B cell (primary cell): ENCODE results near the gene UBR4. TPM values are rescaled to one million over a fixed set of nuclear protein-coding genes. Genes with fewer than 3 reads are reported as not detected.

ENCODE experiments used
- ATAC-seq: fragments of 200-7000 bp; cut with Tn5 transposase; one replicate; pipeline ENCODE4 v1.10.0; 2021; ENCODE audit warnings: low read depth, mild to moderate bottlenecking, moderate number of reproducible peaks, moderate library complexity
- CTCF ChIA-PET: fragments of 350-600 bp; sonication (Branson Sonifier 250); formaldehyde crosslinking; loops from one replicate; lab custom pipeline; 2021; ENCODE audit warnings: antibody characterized with exemption, inconsistent platforms; lab: Charles Lee
- POLR2A ChIA-PET: fragments of 350-600 bp; sonication (Branson Sonifier 250); formaldehyde crosslinking; loops from one replicate; lab custom pipeline; 2021; ENCODE audit warnings: antibody characterized with exemption; lab: Charles Lee
- DNase-seq: peaks from one replicate; pipeline ENCODE4 v3.0.0; 2013
- H2AFZ ChIP-seq: 2 replicates; pipeline ENCODE4 v1.6.1; 2012; ENCODE audit warnings: mild to moderate bottlenecking, low read depth, low read length; ENCODE audit not compliant: insufficient read depth, poor library complexity, severe bottlenecking
- H3K27ac ChIP-seq, 2 donors: 1 replicate in 1 of 2; 2 replicates in 1 of 2; pipeline ENCODE4 v1.5.1; 2012 to 2013; ENCODE audit warnings: low read length in 2 of 2, mild to moderate bottlenecking in 2 of 2, moderate library complexity in 1 of 2
- H3K27me3 ChIP-seq, 4 experiments: fragments of 200-600 bp in 1 of 4; sonication (generic) in 1 of 4; replicated peaks in 1 of 4; 1 replicate in 2 of 4; 2 replicates in 2 of 4; pipeline versions ENCODE4 v1.6.1 to v1.7.0; 2013 to 2016; ENCODE audit warnings: low read length in 3 of 4, mild to moderate bottlenecking in 2 of 4, mixed read lengths in 1 of 4, moderate library complexity in 1 of 4; ENCODE audit not compliant: insufficient read depth in 4 of 4, control insufficient read depth in 3 of 4; ENCODE audit errors: control extremely low read depth in 1 of 4
- H3K36me3 ChIP-seq, 2 experiments: replicated peaks in 1 of 2; 1 replicate in 1 of 2; 2 replicates in 1 of 2; pipeline versions ENCODE4 v1.6.1 to v1.7.1; 2013; ENCODE audit warnings: low read length in 1 of 2; ENCODE audit not compliant: insufficient read depth in 2 of 2, control insufficient read depth in 1 of 2; ENCODE audit errors: control extremely low read depth in 1 of 2, extremely low read depth in 1 of 2
- H3K4me1 ChIP-seq, 2 donors: fragments of 200-600 bp in 1 of 2; sonication (generic) in 1 of 2; 1 replicate in 1 of 2; 2 replicates in 1 of 2; pipeline versions ENCODE4 v1.5.1 to v1.6.1; 2013 to 2017; ENCODE audit warnings: low read length in 2 of 2; ENCODE audit not compliant: control insufficient read depth in 2 of 2, insufficient read depth in 2 of 2
- H3K4me2 ChIP-seq: replicated peaks from 2 replicates; pipeline ENCODE3; 2012; ENCODE audit warnings: mild to moderate bottlenecking, low read depth, low read length; ENCODE audit not compliant: poor library complexity, severe bottlenecking
- H3K4me3 ChIP-seq, 5 experiments: fragments of 200-600 bp in 1 of 5; sonication (generic) in 1 of 5; 1 replicate in 3 of 5; 2 replicates in 2 of 5; pipeline versions ENCODE4 v1.5.1 to v1.7.0; 2011 to 2016; ENCODE audit warnings: low read length in 4 of 5, mild to moderate bottlenecking in 4 of 5, low read depth in 2 of 5, control low read depth in 1 of 5, moderate library complexity in 1 of 5; ENCODE audit not compliant: insufficient read depth in 1 of 5; ENCODE audit errors: control extremely low read depth in 1 of 5, extremely low read depth in 1 of 5
- H3K79me2 ChIP-seq: fragments of 200-600 bp; sonication (generic); one replicate; pipeline ENCODE4 v1.6.0; 2016; ENCODE audit warnings: low read length; ENCODE audit not compliant: control insufficient read depth, insufficient read depth
- H3K9ac ChIP-seq: fragments of 200-600 bp; sonication (generic); 2 replicates; pipeline ENCODE4 v1.6.1; 2017; ENCODE audit warnings: mild to moderate bottlenecking, low read length, moderate library complexity
- H3K9me3 ChIP-seq, 3 donors: one replicate each; pipeline versions ENCODE4 v1.6.1 to v1.7.1; 2013; ENCODE audit warnings: low read length in 2 of 3; ENCODE audit not compliant: control insufficient read depth in 2 of 3, insufficient read depth in 1 of 3; ENCODE audit errors: control extremely low read depth in 1 of 3
- H4K20me1 ChIP-seq: 2 replicates; pipeline ENCODE4 v1.6.0; 2012; ENCODE audit warnings: mild to moderate bottlenecking, low read length; ENCODE audit not compliant: insufficient read depth, control insufficient read depth, poor library complexity, severe bottlenecking
- H3K27ac Mint-ChIP-seq: one replicate; pipeline ENCODE4 v1.8.0; 2021; ENCODE audit warnings: mixed read lengths
- H3K27me3 Mint-ChIP-seq: one replicate; pipeline ENCODE4 v1.8.0; 2021; ENCODE audit warnings: mixed read lengths
- H3K4me1 Mint-ChIP-seq: one replicate; pipeline ENCODE4 v1.8.0; 2021; ENCODE audit warnings: mixed read lengths
- H3K4me3 Mint-ChIP-seq: one replicate; pipeline ENCODE4 v1.8.0; 2021; ENCODE audit warnings: mixed read lengths
- H3K9me3 Mint-ChIP-seq: one replicate; pipeline ENCODE4 v1.8.0; 2022; ENCODE audit warnings: mixed read lengths; ENCODE audit not compliant: insufficient read depth
- CTCF ChIP-seq: fragments of 200-600 bp; IDR thresholded peaks from one replicate; pipeline ENCODE4 v1.8.0; 2022; ENCODE audit warnings: antibody characterized with exemption, mild to moderate bottlenecking
- EZH2 ChIP-seq: IDR thresholded peaks from 2 replicates; pipeline ENCODE4 v1.6.1; 2012; ENCODE audit warnings: borderline replicate concordance, low read depth, mild to moderate bottlenecking, moderate library complexity, low read length; ENCODE audit not compliant: insufficient read depth, poor library complexity, severe bottlenecking
- WGBS: methylation state at CpG from one replicate; pipeline ENCODE4 v1.1.5; 2013; ENCODE audit warnings: missing lambda C conversion rate; ENCODE audit not compliant: insufficient coverage; 5-methylcytosine and 5-hydroxymethylcytosine counted together
- intact Hi-C: fragments of 100-400 bp; cut with micrococcal nuclease; formaldehyde crosslinking; loops from one replicate; pipeline ENCODE4 v1.10.0; 2022
- polyA plus RNA-seq: library from polyadenylated mRNA; depleted of rRNA; stranded (reverse); fragments of >200 nt; gene quantifications from 2 replicates; pipeline ENCODE4 v1.2.3, GENCODE V29; 2012
- total RNA-seq, 2 donors: library from RNA; stranded (reverse); fragments of 120-200 nt in 1 of 2; gene quantifications; 1 replicate in 1 of 2; 2 replicates in 1 of 2; pipeline versions ENCODE4 v1.2.3 to v1.2.4, GENCODE V29; 2013 to 2022

UBR4 gene
- total and polyA plus RNA-seq, 2 donors (not counting 1 experiment from before 2014, with no cell fraction given): 90.0 to 190 TPM

- ATAC-seq (no peak), DNase-seq (no peak)
- Mint-ChIP-seq H3K9me3 (no peaks in the 10 kb centered on the region), H3K27me3 (peaks cover 17% of the 10 kb centered on the region), H3K4me3 (no peak overlapping the region), H3K4me1 (no peaks in the 10 kb centered on the region), H3K27ac (no peak overlapping the region)
- intact Hi-C loops: no loop called here
- no peak overlapping the region for H2AFZ ChIP-seq
- H4K20me1 ChIP-seq: no peaks in the 10 kb centered on the region
- ChIA-PET CTCF (no interaction called here), POLR2A (no interaction called here)
- H3K9me3 ChIP-seq: no peaks in the 10 kb centered on the region
- H3K27me3 ChIP-seq: peaks cover 0 to 20% (median 0%) of the 10 kb centered on the region in 4 experiments
- H3K9ac ChIP-seq: no peak overlapping the region
- no peak overlapping the region for H3K4me3 ChIP-seq
- H3K79me2 ChIP-seq: no peaks in the 10 kb centered on the region
- WGBS: 87% methylated on average over 8 of the region's 8 CpGs
- H3K4me1 ChIP-seq: no peaks in the 10 kb centered on the region
- no peak for TF ChIP-seq CTCF
- TF ChIP-seq EZH2: no peak
- no peak overlapping the region for H3K27ac ChIP-seq
- H3K4me2 ChIP-seq: no peak overlapping the region
- H3K36me3 ChIP-seq: no peaks in the 10 kb centered on the region
Observed at GRCh38 chr1:19033515-19033839, 176.6 kb downstream of the UBR4 start.

GRCh38 chr1:19032701-19033514 lies 177.2 kb downstream of the UBR4 start:
- Mint-ChIP-seq H3K27me3 (peaks cover 19% of the 10 kb centered on the region), H3K27ac (no peak overlapping the region), H3K4me1 (no peaks in the 10 kb centered on the region), H3K9me3 (no peaks in the 10 kb centered on the region), H3K4me3 (no peak overlapping the region)
- Histone ChIP-seq H3K36me3 (no peaks in the 10 kb centered on the region), H3K4me3 (no peak overlapping the region), H3K27ac (no peak overlapping the region), H3K9me3 (no peaks in the 10 kb centered on the region), H2AFZ (no peak overlapping the region), H3K4me1 (no peaks in the 10 kb centered on the region), H3K27me3 (peaks cover 0 to 21% (median 0%) of the 10 kb centered on the region in 4 experiments), H3K9ac (no peak overlapping the region), H3K4me2 (no peak overlapping the region), H4K20me1 (no peaks in the 10 kb centered on the region), H3K79me2 (no peaks in the 10 kb centered on the region)
- POLR2A ChIA-PET: no interaction called here
- intact Hi-C loops: no loop called here
- DNase-seq (no peak), ATAC-seq (no peak)
- CTCF ChIA-PET: no interaction called here
- WGBS: 90% methylated on average over 17 of the region's 20 CpGs
- TF ChIP-seq CTCF: no peak
- no peak for TF ChIP-seq EZH2
